Muscle layer of duodenum (tissue), 2 donors: ENCODE data around the gene C6orf132.

Source experiments
- H3K27ac ChIP-seq: one replicate; pipeline ENCODE4 v1.7.0; 2013; ENCODE audit warnings: mild to moderate bottlenecking, low read length
- H3K27me3 ChIP-seq: one replicate; pipeline ENCODE4 v1.7.0; 2013; ENCODE audit warnings: low read depth, mild to moderate bottlenecking, control low read depth, low read length
- H3K36me3 ChIP-seq, 2 donors: one replicate each; pipeline ENCODE4 v1.7.0; 2013; ENCODE audit warnings: low read length in 2 of 2, control low read depth in 1 of 2, mild to moderate bottlenecking in 1 of 2; ENCODE audit not compliant: insufficient read depth in 2 of 2, control insufficient read depth in 1 of 2
- H3K4me1 ChIP-seq, 2 donors: one replicate each; pipeline ENCODE4 v1.7.0; 2013; ENCODE audit warnings: low read length in 2 of 2, mild to moderate bottlenecking in 2 of 2, control low read depth in 1 of 2, moderate library complexity in 1 of 2; ENCODE audit not compliant: insufficient read depth in 2 of 2, control insufficient read depth in 1 of 2
- H3K4me3 ChIP-seq, 2 donors: one replicate each; pipeline ENCODE4 v1.7.0; 2013; ENCODE audit warnings: low read length in 2 of 2, low read depth in 1 of 2, mild to moderate bottlenecking in 1 of 2
- H3K9me3 ChIP-seq, 2 donors: one replicate each; pipeline ENCODE4 v1.7.0; 2013; ENCODE audit warnings: low read length in 2 of 2, control low read depth in 1 of 2, mild to moderate bottlenecking in 1 of 2; ENCODE audit not compliant: control insufficient read depth in 1 of 2
- donor health status: healthy.

Gene C6orf132

DNA sequence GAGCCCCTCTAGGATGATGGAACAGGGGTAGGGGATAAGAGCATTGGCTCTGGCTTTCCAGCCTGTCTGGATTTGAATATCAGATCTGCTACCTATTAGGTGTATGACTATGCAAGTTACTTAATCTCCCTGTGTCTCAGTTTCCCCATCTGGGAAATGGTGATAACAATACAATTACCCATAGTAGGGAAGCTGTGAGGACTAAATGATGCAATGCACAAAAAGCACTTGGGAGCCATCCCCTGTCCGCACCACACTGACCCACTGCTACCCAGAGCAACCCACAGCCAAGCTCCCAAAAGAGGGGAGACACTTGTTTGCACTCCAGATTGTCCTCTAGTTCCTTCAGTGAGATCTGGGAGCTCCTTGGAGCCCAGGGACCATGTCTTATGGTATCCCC lies 30.1 kb downstream of the C6orf132 start:
- Histone ChIP-seq H3K36me3 (no peaks in the 10 kb centered on the region), H3K27ac (no peak overlapping the region), H3K4me3 (no peak overlapping the region), H3K4me1 (peaks cover 0 to 5% of the 10 kb centered on the region in 2 donors), H3K27me3 (no peaks in the 10 kb centered on the region), H3K9me3 (no peaks in the 10 kb centered on the region)

GRCh38 chr6:42110683-42111082 lies 31.7 kb downstream of the C6orf132 start:
- Histone ChIP-seq H3K36me3 (no peaks in the 10 kb centered on the region), H3K27ac (no peak overlapping the region), H3K4me1 (peaks cover 0 to 5% of the 10 kb centered on the region in 2 donors), H3K4me3 (no peak overlapping the region), H3K27me3 (no peaks in the 10 kb centered on the region), H3K9me3 (no peaks in the 10 kb centered on the region)

- H3K9me3 ChIP-seq: no peaks in the 10 kb centered on the region
- H3K4me1 ChIP-seq: peaks cover 0 to 2% of the 10 kb centered on the region in 2 donors
- peaks cover 0 to 2% of the 10 kb centered on the region in 2 donors for H3K36me3 ChIP-seq
- H3K27me3 ChIP-seq: no peaks in the 10 kb centered on the region
- H3K27ac ChIP-seq: no peak overlapping the region
- H3K4me3 ChIP-seq: no peak overlapping the region
These were observed 34.3 kb downstream of the C6orf132 start for GRCh38 chr6:42108071-42108470.

- H3K36me3 ChIP-seq: peaks cover 0 to 7% of the 10 kb centered on the region in 2 donors
- H3K4me1 ChIP-seq: peaks cover 0 to 5% of the 10 kb centered on the region in 2 donors
- no peak overlapping the region for H3K4me3 ChIP-seq
- no peaks in the 10 kb centered on the region for H3K9me3 ChIP-seq
- H3K27me3 ChIP-seq: no peaks in the 10 kb centered on the region
- no peak overlapping the region for H3K27ac ChIP-seq
These were observed 36.1 kb downstream of the C6orf132 start for GRCh38 chr6:42106112-42107023.

DNA sequence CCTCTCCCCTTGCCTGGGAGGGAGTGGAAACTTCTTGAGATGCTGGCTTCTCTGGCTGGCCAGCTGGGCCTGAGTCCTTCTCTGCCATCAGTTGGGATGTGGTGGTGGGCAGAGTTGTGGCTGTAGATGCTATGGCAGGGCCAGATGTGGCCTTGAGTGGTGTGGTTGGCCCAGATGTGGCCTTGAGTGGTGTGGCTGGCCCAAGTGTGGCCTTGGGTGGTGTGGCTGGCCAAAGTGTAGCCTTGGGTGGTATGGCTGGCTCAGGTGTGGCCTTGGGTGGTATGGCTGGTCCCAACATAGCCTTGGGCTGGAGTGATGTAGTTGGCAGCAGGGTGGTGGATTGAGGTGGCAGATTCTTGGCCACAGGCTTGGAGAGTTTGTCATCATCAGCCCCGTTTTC lies 36.7 kb downstream of the C6orf132 start:
- H3K4me1 ChIP-seq: peaks cover 0 to 5% of the 10 kb centered on the region in 2 donors
- no peak overlapping the region for H3K27ac ChIP-seq
- H3K4me3 ChIP-seq: no peak overlapping the region
- H3K27me3 ChIP-seq: no peaks in the 10 kb centered on the region
- peaks cover 0 to 7% of the 10 kb centered on the region in 2 donors for H3K36me3 ChIP-seq
- no peaks in the 10 kb centered on the region for H3K9me3 ChIP-seq

GRCh38 chr6:42105156-42105648 lies 37.2 kb downstream of the C6orf132 start:
- no peak overlapping the region for H3K27ac ChIP-seq
- H3K4me3 ChIP-seq: no peak overlapping the region
- no peaks in the 10 kb centered on the region for H3K9me3 ChIP-seq
- peaks cover 0 to 5% of the 10 kb centered on the region in 2 donors for H3K4me1 ChIP-seq
- no peaks in the 10 kb centered on the region for H3K27me3 ChIP-seq
- H3K36me3 ChIP-seq: peaks cover 0 to 7% of the 10 kb centered on the region in 2 donors

DNA sequence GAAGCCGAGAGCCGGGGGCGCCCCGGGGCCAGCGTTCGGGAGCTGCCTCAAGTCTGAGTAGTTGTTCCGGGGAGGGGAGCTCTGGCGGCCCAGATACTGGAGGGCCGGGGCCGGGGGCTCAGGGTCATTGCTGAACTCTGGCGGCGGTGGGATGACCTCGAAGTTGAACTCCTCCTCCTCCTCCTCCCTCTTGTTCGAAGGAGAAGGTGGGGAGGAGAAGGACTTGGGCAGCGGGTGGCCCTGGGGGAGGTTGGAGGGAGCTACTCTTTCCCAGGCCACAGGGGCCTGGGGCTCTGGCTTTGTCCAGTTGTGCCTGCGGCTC lies 37.7 kb downstream of the C6orf132 start:
- no peaks in the 10 kb centered on the region for H3K9me3 ChIP-seq
- no peaks in the 10 kb centered on the region for H3K27me3 ChIP-seq
- H3K27ac ChIP-seq: no peak overlapping the region
- H3K4me1 ChIP-seq: peaks cover 0 to 5% of the 10 kb centered on the region in 2 donors
- peak overlapping the region in 1 of 2 donors; percentile 60 for H3K4me3 ChIP-seq
- H3K36me3 ChIP-seq: peaks cover 0 to 7% of the 10 kb centered on the region in 2 donors

DNA sequence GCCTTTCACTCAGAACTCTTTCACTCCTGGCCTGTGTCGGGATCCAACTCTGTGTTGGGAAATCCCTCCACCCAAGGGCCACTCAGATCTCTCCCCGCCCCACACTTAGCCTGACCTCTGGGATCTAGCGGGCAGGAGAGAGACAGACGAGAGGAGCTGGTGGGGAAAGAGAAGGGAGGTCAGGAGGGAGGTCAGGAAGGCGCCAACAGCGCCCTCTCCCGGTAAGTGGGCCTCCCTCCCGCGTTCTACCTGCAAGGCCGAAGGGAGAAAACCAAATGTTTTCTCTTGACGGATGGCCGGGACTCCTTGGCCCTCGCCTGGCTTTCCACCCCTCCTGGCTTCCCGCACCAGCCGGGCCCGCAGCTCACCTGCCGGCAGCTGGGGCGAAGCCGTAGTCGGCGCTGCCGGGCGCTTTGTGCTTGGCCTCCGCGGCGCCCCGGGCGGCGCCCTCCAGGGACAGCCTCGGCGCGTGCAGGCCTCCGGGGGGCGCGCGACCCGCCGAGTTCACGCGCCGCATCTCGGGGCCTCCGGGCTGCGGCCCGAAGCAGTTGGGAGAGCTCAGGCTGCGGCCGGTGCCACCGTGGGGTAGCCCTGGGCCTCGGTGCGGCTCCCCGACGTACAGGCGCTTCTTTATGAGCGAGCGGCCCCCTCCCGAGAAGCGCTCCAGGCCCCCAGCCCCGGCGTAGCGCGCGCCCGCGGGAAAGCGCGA lies 38.2 kb downstream of the C6orf132 start:
- H3K4me1 ChIP-seq: peaks cover 0 to 6% of the 10 kb centered on the region in 2 donors
- no peaks in the 10 kb centered on the region for H3K27me3 ChIP-seq
- peak overlapping the region in 1 of 2 donors; percentile 60 for H3K4me3 ChIP-seq
- peaks cover 0 to 7% of the 10 kb centered on the region in 2 donors for H3K36me3 ChIP-seq
- peak overlapping the region; percentile 54 for H3K27ac ChIP-seq
- no peaks in the 10 kb centered on the region for H3K9me3 ChIP-seq

DNA sequence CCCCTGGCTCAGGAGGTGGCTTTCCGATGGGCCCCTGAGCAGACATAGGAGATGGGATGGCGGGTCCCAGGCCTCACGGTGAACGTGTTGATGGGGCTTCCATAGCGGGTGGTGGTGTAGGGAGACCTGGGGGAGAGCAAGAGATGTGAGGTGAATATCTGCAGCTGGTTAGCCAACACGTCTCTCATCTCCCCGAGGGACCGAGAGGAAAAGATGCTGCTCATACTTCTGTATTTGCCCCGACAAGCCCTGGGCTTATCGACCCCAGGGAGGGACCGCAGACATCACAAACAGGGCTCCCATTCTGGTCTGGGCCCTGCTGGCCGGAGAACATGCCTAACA lies 38.7 kb downstream of the C6orf132 start:
- peak overlapping the region in 1 of 2 donors; percentile 60 for H3K4me3 ChIP-seq
- H3K4me1 ChIP-seq: peaks cover 0 to 11% of the 10 kb centered on the region in 2 donors
- no peaks in the 10 kb centered on the region for H3K9me3 ChIP-seq
- H3K27ac ChIP-seq: peak overlapping the region; percentile 54
- H3K27me3 ChIP-seq: no peaks in the 10 kb centered on the region
- H3K36me3 ChIP-seq: peaks cover 0 to 7% of the 10 kb centered on the region in 2 donors

- Histone ChIP-seq H3K4me1 (peaks cover 0 to 11% of the 10 kb centered on the region in 2 donors), H3K27ac (peak overlapping the region; percentile 54)
These were observed 39.2 kb downstream of the C6orf132 start for GRCh38 chr6:42103216-42103615.

GRCh38 chr6:42101186-42101657 lies 41.2 kb downstream of the C6orf132 start:
- peak overlapping the region; percentile 69 for H3K27ac ChIP-seq
- peaks cover 0 to 12% of the 10 kb centered on the region in 2 donors for H3K4me1 ChIP-seq

More at GRCh38 chr6:42103216-42103615, 39.2 kb downstream of the C6orf132 start:
- H3K4me3 ChIP-seq: no peak overlapping the region
- no peaks in the 10 kb centered on the region for H3K27me3 ChIP-seq
- H3K36me3 ChIP-seq: peaks cover 0 to 7% of the 10 kb centered on the region in 2 donors
- no peaks in the 10 kb centered on the region for H3K9me3 ChIP-seq

More at GRCh38 chr6:42101186-42101657, 41.2 kb downstream of the C6orf132 start:
- no peaks in the 10 kb centered on the region for H3K27me3 ChIP-seq
- H3K9me3 ChIP-seq: no peaks in the 10 kb centered on the region
- H3K36me3 ChIP-seq: peaks cover 0 to 7% of the 10 kb centered on the region in 2 donors
- no peak overlapping the region for H3K4me3 ChIP-seq
